GM21515 (cell line): Measurements from ENCODE around the gene TFG.

ENCODE experiments used
- ATAC-seq: cut with Tn5 transposase; IDR thresholded peaks from one replicate; pipeline ENCODE4 v1.9.1; 2021; ENCODE audit not compliant: unreplicated experiment

The TFG gene

GRCh38 chr3:100789579-100789978, 80.3 kb downstream of the TFG start:
- ATAC-seq, result no peak

- no peak for ATAC-seq
Measured at GRCh38 chr3:100796556-100796955, 87.3 kb downstream of the TFG start.

GRCh38 chr3:100798012-100798411, 88.7 kb downstream of the TFG start:
- ATAC-seq, result no peak
